ENCODE measurements around the gene MXRA7.

MXRA7 gene

GRCh38 chr17:76684756-76685155 lies 26.0 kb downstream of the MXRA7 start:
- Histone ChIP-seq H2BK120ac (ENCODE audit: low read depth, low read length) (no peak overlapping the region), H4K8ac (ENCODE audit: low read depth, low read length) (no peak overlapping the region), H3K9ac (ENCODE audit: low read depth, low read length, poor library complexity) (no peak overlapping the region), H2AFZ (ENCODE audit: low read length) (no peak overlapping the region), H4K91ac (ENCODE audit: low read depth, low read length, poor library complexity) (no peak overlapping the region), H2AK5ac (ENCODE audit: low read depth, low read length) (no peak overlapping the region), H3K36me3 (replicated peaks in 1 of 2; ENCODE audit: control insufficient read depth in 2 of 2, insufficient read depth in 2 of 2, low read length in 2 of 2) (peaks cover 2 to 6% of the 10 kb centered on the region in 2 donors), H3K79me1 (ENCODE audit: low read depth, low read length) (peaks cover 2% of the 10 kb centered on the region), H3K9me3 (replicated peaks in 1 of 2; ENCODE audit: control insufficient read depth in 2 of 2, insufficient read depth in 1 of 2, low read depth in 1 of 2, low read length in 2 of 2) (no peaks in the 10 kb centered on the region), H3K23ac (ENCODE audit: low read depth, low read length, poor library complexity) (no peak overlapping the region), H3K14ac (ENCODE audit: low read length) (no peak overlapping the region), H3K4me2 (ENCODE audit: insufficient read depth, low read length, poor library complexity, severe bottlenecking) (no peak overlapping the region), H3K18ac (ENCODE audit: low read length) (no peak overlapping the region), H3K27me3 (ENCODE audit: control insufficient read depth in 3 of 3, insufficient read depth in 3 of 3, low read depth in 1 of 3, low read length in 3 of 3) (no peaks in the 10 kb centered on the region), H3K4me3 (ENCODE audit: low read length in 2 of 2) (no peak overlapping the region), H3K27ac (replicated peaks; ENCODE audit: low read length) (no peak overlapping the region), H3K4ac (ENCODE audit: low read length) (no peak overlapping the region), H3K4me1 (ENCODE audit: control insufficient read depth in 2 of 2, insufficient read depth in 1 of 2, low read depth in 1 of 2, low read length in 2 of 2) (peaks cover 10 to 21% of the 10 kb centered on the region in 2 donors), H2BK5ac (ENCODE audit: low read length) (no peak overlapping the region), H2BK12ac (ENCODE audit: low read length) (no peak overlapping the region), H2BK15ac (ENCODE audit: low read length) (no peak overlapping the region)
- DNase-seq (ENCODE audit: low spot score) = no peak
- WGBS, 2 donors (ENCODE audit: extremely low coverage in 2 of 2, insufficient read length in 2 of 2, insufficient replicate concordance in 1 of 2) = no CpG with 5 or more reads among the region's 7 CpGs

GRCh38 chr17:76683921-76684745 lies 26.6 kb downstream of the MXRA7 start:
- no peak overlapping the region for H2BK120ac ChIP-seq (ENCODE audit: low read depth, low read length)
- no peaks in the 10 kb centered on the region for H3K9me3 ChIP-seq (replicated peaks in 1 of 2; ENCODE audit: control insufficient read depth in 2 of 2, insufficient read depth in 1 of 2, low read depth in 1 of 2, low read length in 2 of 2)
- no CpG with 5 or more reads among the region's 25 CpGs for WGBS, 2 donors (ENCODE audit: extremely low coverage in 2 of 2, insufficient read length in 2 of 2, insufficient replicate concordance in 1 of 2)
- no peak overlapping the region for H2BK12ac ChIP-seq (ENCODE audit: low read length)
- no peak overlapping the region for H2AFZ ChIP-seq (ENCODE audit: low read length)
- peak overlapping the region; percentile 24 for H3K18ac ChIP-seq (ENCODE audit: low read length)
- no peak overlapping the region for H4K91ac ChIP-seq (ENCODE audit: low read depth, low read length, poor library complexity)
- H3K36me3 ChIP-seq (replicated peaks in 1 of 2; ENCODE audit: control insufficient read depth in 2 of 2, insufficient read depth in 2 of 2, low read length in 2 of 2) = peaks cover 2 to 6% of the 10 kb centered on the region in 2 donors
- H3K79me1 ChIP-seq (ENCODE audit: low read depth, low read length) = peaks cover 2% of the 10 kb centered on the region
- H3K27ac ChIP-seq (replicated peaks; ENCODE audit: low read length) = no peak overlapping the region
- H3K4me3 ChIP-seq (ENCODE audit: low read length in 2 of 2) = no peak overlapping the region
- no peak overlapping the region for H3K4ac ChIP-seq (ENCODE audit: low read length)
- H3K4me2 ChIP-seq (ENCODE audit: insufficient read depth, low read length, poor library complexity, severe bottlenecking) = no peak overlapping the region
- peak overlapping the region; percentile 1 for H2AK5ac ChIP-seq (ENCODE audit: low read depth, low read length)
- H4K8ac ChIP-seq (ENCODE audit: low read depth, low read length) = no peak overlapping the region
- no peak for DNase-seq (ENCODE audit: low spot score)
- no peak overlapping the region for H2BK15ac ChIP-seq (ENCODE audit: low read length)
- H3K4me1 ChIP-seq (ENCODE audit: control insufficient read depth in 2 of 2, insufficient read depth in 1 of 2, low read depth in 1 of 2, low read length in 2 of 2) = peaks cover 10 to 19% of the 10 kb centered on the region in 2 donors
- H3K14ac ChIP-seq (ENCODE audit: low read length) = no peak overlapping the region
- no peaks in the 10 kb centered on the region for H3K27me3 ChIP-seq (ENCODE audit: control insufficient read depth in 3 of 3, insufficient read depth in 3 of 3, low read depth in 1 of 3, low read length in 3 of 3)
- no peak overlapping the region for H2BK5ac ChIP-seq (ENCODE audit: low read length)
- peak overlapping the region; percentile 1 for H3K23ac ChIP-seq (ENCODE audit: low read depth, low read length, poor library complexity)
- H3K9ac ChIP-seq (ENCODE audit: low read depth, low read length, poor library complexity) = peak overlapping the region; percentile 9

GRCh38 chr17:76683011-76683755 lies 27.6 kb downstream of the MXRA7 start:
- Histone ChIP-seq H2BK120ac (ENCODE audit: low read depth, low read length) (peak overlapping the region; percentile 62), H3K4me1 (ENCODE audit: control insufficient read depth in 2 of 2, insufficient read depth in 1 of 2, low read depth in 1 of 2, low read length in 2 of 2) (peaks cover 10 to 13% of the 10 kb centered on the region in 2 donors), H3K9me3 (replicated peaks in 1 of 2; ENCODE audit: control insufficient read depth in 2 of 2, insufficient read depth in 1 of 2, low read depth in 1 of 2, low read length in 2 of 2) (no peaks in the 10 kb centered on the region), H2AK5ac (ENCODE audit: low read depth, low read length) (peak overlapping the region; percentile 37), H3K4me2 (ENCODE audit: insufficient read depth, low read length, poor library complexity, severe bottlenecking) (no peak overlapping the region), H2BK5ac (ENCODE audit: low read length) (no peak overlapping the region), H2AFZ (ENCODE audit: low read length) (no peak overlapping the region), H2BK12ac (ENCODE audit: low read length) (no peak overlapping the region), H4K91ac (ENCODE audit: low read depth, low read length, poor library complexity) (no peak overlapping the region), H3K27me3 (ENCODE audit: control insufficient read depth in 3 of 3, insufficient read depth in 3 of 3, low read depth in 1 of 3, low read length in 3 of 3) (no peaks in the 10 kb centered on the region), H3K79me1 (ENCODE audit: low read depth, low read length) (peaks cover 2% of the 10 kb centered on the region), H3K4ac (ENCODE audit: low read length) (no peak overlapping the region), H3K4me3 (ENCODE audit: low read length in 2 of 2) (peak overlapping the region in 1 of 2 donors; percentile 13), H4K8ac (ENCODE audit: low read depth, low read length) (no peak overlapping the region), H3K23ac (ENCODE audit: low read depth, low read length, poor library complexity) (no peak overlapping the region), H2BK15ac (ENCODE audit: low read length) (no peak overlapping the region), H3K14ac (ENCODE audit: low read length) (no peak overlapping the region), H3K27ac (replicated peaks; ENCODE audit: low read length) (no peak overlapping the region), H3K18ac (ENCODE audit: low read length) (peak overlapping the region; percentile 67), H3K9ac (ENCODE audit: low read depth, low read length, poor library complexity) (peak overlapping the region; percentile 47), H3K36me3 (replicated peaks in 1 of 2; ENCODE audit: control insufficient read depth in 2 of 2, insufficient read depth in 2 of 2, low read length in 2 of 2) (peaks cover 2 to 6% of the 10 kb centered on the region in 2 donors)
- WGBS, 2 donors (ENCODE audit: extremely low coverage in 2 of 2, insufficient read length in 2 of 2, insufficient replicate concordance in 1 of 2) = no CpG with 5 or more reads among the region's 18 CpGs
- no peak for DNase-seq (ENCODE audit: low spot score)

DNA sequence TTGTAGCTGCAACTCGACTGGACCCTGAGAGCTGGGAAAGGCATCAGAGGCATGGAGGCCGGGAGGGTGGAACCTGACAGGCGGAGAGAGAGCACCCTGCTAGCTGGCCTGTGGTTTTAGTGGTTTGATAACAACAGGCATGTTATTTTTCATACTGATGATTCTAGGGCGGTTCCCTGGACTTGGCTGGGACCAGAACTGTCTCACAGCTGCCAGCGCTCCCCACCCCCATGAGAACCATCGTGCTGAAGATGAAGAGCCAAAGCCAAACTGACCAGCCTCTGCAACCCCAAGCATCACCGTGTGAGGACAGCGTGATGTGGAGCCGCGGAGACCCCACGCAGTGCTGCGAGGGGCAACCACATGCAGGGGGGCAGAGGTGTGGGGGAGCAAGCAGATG lies 28.5 kb downstream of the MXRA7 start:
- Histone ChIP-seq H3K36me3 (replicated peaks in 1 of 2; ENCODE audit: control insufficient read depth in 2 of 2, insufficient read depth in 2 of 2, low read length in 2 of 2) (peaks cover 6% of the 10 kb centered on the region in 2 donors), H3K4me1 (ENCODE audit: control insufficient read depth in 2 of 2, insufficient read depth in 1 of 2, low read depth in 1 of 2, low read length in 2 of 2) (peaks cover 6 to 8% of the 10 kb centered on the region in 2 donors), H3K23ac (ENCODE audit: low read depth, low read length, poor library complexity) (peak overlapping the region; percentile 86), H3K27ac (replicated peaks; ENCODE audit: low read length) (no peak overlapping the region), H3K14ac (ENCODE audit: low read length) (no peak overlapping the region), H3K4me2 (ENCODE audit: insufficient read depth, low read length, poor library complexity, severe bottlenecking) (no peak overlapping the region), H3K9me3 (replicated peaks in 1 of 2; ENCODE audit: control insufficient read depth in 2 of 2, insufficient read depth in 1 of 2, low read depth in 1 of 2, low read length in 2 of 2) (no peaks in the 10 kb centered on the region), H2BK12ac (ENCODE audit: low read length) (no peak overlapping the region), H2AK5ac (ENCODE audit: low read depth, low read length) (no peak overlapping the region), H2BK120ac (ENCODE audit: low read depth, low read length) (peak overlapping the region; percentile 62), H3K79me1 (ENCODE audit: low read depth, low read length) (no peaks in the 10 kb centered on the region), H3K9ac (ENCODE audit: low read depth, low read length, poor library complexity) (no peak overlapping the region), H4K8ac (ENCODE audit: low read depth, low read length) (peak overlapping the region; percentile 95), H2BK15ac (ENCODE audit: low read length) (no peak overlapping the region), H3K4ac (ENCODE audit: low read length) (no peak overlapping the region), H2BK5ac (ENCODE audit: low read length) (no peak overlapping the region), H4K91ac (ENCODE audit: low read depth, low read length, poor library complexity) (no peak overlapping the region), H3K4me3 (ENCODE audit: low read length in 2 of 2) (no peak overlapping the region), H2AFZ (ENCODE audit: low read length) (no peak overlapping the region), H3K27me3 (ENCODE audit: control insufficient read depth in 3 of 3, insufficient read depth in 3 of 3, low read depth in 1 of 3, low read length in 3 of 3) (no peaks in the 10 kb centered on the region), H3K18ac (ENCODE audit: low read length) (peak overlapping the region; percentile 57)
- DNase-seq (ENCODE audit: low spot score) = no peak
- no CpG with 5 or more reads among the region's 12 CpGs for WGBS, 2 donors (ENCODE audit: extremely low coverage in 2 of 2, insufficient read length in 2 of 2, insufficient replicate concordance in 1 of 2)
